HG03097 (cell line): ENCODE measurements around the gene RIMBP3C.
A peak's percentile ranks its signal among the peaks of the same experiment; 100 is the strongest.
"Not testable (repeated sequence)": the region's sequence is repeated elsewhere in the genome, so short reads cannot be mapped to it uniquely, and the experiment has no call there.

Experiments
- ATAC-seq: cut with Tn5 transposase; IDR thresholded peaks from one replicate; pipeline ENCODE4 v1.9.1; 2021; ENCODE audit not compliant: unreplicated experiment, low FRiP score

The RIMBP3C gene, protein sequence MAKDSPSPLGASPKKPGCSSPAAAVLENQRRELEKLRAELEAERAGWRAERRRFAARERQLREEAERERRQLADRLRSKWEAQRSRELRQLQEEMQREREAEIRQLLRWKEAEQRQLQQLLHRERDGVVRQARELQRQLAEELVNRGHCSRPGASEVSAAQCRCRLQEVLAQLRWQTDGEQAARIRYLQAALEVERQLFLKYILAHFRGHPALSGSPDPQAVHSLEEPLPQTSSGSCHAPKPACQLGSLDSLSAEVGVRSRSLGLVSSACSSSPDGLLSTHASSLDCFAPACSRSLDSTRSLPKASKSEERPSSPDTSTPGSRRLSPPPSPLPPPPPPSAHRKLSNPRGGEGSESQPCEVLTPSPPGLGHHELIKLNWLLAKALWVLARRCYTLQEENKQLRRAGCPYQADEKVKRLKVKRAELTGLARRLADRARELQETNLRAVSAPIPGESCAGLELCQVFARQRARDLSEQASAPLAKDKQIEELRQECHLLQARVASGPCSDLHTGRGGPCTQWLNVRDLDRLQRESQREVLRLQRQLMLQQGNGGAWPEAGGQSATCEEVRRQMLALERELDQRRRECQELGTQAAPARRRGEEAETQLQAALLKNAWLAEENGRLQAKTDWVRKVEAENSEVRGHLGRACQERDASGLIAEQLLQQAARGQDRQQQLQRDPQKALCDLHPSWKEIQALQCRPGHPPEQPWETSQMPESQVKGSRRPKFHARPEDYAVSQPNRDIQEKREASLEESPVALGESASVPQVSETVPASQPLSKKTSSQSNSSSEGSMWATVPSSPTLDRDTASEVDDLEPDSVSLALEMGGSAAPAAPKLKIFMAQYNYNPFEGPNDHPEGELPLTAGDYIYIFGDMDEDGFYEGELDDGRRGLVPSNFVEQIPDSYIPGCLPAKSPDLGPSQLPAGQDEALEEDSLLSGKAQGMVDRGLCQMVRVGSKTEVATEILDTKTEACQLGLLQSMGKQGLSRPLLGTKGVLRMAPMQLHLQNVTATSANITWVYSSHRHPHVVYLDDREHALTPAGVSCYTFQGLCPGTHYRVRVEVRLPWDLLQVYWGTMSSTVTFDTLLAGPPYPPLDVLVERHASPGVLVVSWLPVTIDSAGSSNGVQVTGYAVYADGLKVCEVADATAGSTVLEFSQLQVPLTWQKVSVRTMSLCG (N-terminal part only)

DNA sequence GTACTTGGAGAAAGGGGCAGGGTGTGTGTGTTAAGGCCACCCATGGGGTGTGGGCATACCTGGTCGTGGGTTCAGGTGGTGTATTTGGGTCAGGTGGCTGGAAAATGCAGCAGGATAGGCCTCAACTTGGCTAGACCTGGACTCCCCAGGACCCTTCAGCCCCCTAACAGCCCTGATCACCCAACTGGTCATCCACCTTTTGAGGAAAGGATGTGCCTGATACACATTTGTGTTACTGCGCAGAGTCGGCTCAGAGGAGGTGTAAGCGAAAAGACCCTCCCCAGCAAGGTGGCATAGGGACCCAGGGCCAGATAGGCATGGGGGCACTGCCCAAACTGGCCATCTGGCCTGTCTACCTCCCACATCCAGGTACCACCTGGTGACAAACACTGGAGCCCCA is at the start of gene RIMBP3C:
RIMBP3C (minus strand) TSS at position 101 of the 400 bp plus-strand sequence. CDS start 485 bp downstream, outside the sequence.
- ATAC-seq: not testable (repeated sequence)

DNA sequence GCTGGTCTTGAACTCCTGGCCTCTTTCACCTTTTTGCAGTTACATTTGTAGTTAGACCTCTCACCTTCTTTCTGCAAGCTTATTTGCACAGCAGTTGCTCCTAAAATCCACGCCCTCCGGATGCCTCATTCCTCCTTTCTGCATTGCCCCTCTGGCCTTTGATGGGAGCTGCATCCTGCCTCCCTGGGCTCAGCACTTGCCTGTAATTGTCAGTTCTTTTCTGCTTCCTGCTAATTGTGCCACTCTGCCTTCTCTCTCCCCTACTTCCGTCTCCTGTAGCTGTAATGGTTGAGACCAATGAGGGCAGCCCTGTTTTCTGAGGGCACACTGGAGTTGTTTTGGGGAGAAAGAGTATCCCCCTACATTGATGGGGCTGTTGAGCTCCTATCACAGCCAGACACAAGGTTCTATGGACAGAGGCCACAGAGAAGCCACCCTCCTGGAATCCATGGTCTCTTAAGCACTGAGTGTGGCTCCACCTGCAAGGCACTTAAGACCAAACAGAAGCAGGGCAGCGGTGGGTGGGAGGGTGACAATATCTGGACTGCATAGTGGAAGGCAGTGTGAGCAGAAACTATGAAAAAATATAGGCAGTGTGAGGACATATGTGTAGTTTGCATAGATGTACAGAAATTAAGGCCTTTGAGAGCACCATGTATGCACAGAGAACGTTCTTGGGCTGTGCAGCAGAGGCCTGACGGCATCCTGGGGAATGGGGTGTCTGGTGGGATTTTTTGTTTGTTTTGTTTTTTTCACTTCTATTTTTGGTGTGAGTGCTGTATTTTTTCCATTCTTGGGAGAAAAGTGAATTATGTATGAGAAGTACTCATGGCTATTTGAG is 48.0 kb upstream of the RIMBP3C start:
- ATAC-seq: no peak

DNA sequence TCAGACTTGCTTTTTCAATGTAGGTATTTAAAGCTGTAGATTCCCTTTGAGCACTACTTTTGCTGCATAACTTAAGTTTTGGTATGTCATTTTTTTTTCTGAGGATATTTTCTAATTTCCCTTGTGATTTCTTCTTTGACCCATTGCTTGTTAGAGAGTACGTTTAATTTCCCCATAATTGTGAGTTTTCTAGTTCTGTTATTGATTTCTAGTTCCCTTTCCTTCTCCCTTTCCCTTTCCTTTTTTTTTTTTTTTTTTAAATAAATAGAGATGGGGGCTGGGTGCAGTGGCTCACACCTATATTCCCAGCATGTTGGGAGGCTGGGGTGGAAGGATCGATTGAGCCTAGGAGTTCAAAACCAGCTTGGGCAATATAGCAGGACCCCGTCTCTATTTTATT is 47.0 kb upstream of the RIMBP3C start:
- ATAC-seq: no peak

DNA sequence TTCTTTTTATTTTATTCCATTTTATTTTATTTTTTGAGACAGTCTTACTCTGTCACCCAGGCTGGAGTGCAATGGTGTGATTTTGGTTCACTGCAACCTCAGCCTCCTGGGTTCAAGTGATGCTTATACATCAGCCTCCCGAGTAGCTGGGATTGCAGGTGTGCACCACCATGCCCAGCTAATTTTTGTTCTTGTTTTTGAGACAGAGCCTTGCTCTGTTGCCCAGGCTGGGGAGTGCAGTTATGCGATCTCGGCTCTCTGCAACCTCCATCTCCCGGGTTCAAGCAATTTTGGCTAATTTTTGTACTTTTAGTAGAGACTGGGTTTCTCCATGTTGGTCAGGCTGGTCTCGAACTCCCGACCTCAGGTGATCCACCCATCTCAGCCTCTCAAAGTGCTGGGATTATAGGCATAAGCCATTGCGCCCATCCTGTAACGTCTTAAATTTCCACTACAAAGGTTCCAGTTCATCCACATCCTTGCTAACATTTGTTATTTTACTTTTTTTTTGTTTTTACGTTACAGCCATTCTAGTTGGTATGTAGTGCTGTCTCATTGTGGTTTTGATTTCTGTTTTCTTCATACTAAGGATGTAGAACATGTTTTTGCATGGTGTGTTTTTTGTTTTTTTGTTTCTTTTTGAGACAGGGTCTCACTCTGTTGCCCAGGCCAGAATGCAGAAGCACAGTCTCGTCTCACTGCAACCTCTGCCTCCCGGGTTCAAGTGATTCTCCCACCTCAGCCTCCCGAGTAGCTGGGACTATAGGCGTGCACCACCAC is 45.3 kb upstream of the RIMBP3C start:
- not testable (repeated sequence) for ATAC-seq

DNA sequence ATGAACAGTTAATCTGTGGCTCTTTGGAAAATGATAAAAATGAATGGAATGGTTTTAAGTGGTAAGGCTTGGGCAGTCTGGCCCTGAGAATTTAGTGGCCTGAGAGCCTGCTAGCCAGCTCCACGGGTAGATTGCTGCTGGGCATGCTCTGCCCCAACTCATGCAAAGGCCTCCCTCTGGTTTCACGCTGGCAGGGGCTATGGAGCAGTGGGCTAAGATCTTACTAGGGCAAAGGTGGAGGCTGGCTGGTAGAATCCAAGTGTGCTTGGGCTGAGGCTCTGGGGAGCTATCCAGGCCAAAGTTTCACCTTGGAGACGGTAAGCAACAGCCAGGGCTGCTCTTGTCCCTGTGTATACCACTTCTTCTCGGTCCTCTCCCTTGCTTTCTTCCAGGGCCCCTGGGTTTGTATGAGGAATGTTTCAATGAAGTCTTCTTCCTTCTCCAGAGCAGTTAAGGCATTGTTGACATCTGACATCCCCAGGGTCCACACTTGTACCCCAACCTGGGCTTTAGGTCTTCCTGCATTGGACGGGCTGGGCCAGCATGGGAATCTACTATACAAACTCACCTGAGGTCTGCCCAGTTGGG is 43.7 kb upstream of the RIMBP3C start:
- ATAC-seq: no peak

DNA sequence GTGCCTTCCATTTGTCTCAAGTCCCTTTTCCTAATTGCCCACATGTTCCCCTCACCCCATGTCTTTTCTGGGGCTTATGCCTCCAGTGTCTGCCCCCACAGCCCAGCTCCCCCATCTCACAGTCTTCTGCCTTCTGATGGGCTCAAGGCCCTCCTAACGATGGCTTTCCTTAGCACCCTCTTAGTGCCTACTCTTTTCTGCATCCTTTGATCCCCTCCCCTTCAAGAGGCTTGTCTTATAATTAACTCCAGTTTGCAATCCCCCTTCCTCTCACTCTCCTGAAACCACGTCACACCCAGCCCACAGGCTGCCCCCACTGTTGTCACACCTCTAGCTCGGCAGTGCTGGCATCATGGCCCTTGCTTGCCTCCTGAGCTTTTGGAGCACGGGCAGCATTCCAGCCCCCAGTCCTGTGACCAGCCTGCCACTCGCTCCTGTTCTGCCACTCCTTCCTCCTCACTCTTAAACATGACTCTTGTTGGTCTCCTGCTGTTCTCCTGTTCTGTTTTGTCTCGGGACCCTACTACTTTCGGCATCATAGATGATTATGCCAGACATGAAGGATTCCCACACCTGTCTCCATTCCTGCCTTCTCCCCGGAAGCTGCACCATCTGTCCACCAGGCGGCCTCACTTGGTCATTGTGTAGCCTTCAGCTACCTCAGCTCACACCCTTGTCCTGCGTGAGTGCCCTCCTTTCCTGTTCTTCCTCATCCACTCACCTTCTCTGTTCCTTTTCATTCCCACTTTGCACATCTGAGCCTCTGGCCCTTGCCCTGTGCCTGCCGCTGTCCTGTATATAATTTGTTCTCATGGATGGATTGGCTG is 42.4 kb upstream of the RIMBP3C start:
- no peak for ATAC-seq

DNA sequence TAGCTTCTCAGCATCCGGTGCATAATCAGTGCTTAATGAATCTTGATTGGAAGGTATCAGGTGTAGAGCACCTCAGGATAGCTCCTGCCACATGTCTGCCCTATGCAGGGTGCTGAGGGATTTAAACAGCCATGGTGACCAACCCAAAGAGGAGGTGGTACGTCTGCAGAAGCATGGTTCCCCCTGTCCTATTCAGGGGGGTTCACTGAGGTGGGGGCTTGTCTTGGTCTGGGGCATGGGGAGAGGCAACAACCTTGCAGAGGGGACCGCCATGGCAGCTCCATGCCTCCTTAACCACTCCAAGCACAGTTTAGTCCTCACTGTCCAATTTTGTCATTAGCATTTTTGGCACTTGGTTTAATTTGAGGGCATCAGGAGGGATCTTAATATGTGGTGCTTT is 41.2 kb upstream of the RIMBP3C start:
- ATAC-seq: no peak

DNA sequence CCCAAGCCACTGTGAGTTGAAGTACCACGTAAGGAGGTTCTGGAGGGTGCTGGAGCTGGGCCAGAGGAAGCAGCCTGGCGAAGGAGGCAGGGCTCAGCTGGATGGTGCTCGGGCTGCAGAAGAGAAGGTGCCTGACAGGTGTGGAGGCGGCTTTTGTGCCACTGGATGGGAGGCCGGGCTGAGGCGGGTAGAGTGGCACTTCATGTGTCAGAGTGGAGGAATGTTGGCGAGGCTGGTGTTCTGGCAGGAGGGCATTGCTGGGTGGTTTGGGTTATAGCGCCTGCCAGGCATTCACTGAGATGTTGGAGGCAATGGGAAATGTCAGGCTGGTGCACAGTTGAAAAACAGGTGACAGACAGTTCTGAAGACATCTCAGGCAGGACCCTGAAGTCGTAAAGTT is 40.4 kb upstream of the RIMBP3C start:
- ATAC-seq: no peak

DNA sequence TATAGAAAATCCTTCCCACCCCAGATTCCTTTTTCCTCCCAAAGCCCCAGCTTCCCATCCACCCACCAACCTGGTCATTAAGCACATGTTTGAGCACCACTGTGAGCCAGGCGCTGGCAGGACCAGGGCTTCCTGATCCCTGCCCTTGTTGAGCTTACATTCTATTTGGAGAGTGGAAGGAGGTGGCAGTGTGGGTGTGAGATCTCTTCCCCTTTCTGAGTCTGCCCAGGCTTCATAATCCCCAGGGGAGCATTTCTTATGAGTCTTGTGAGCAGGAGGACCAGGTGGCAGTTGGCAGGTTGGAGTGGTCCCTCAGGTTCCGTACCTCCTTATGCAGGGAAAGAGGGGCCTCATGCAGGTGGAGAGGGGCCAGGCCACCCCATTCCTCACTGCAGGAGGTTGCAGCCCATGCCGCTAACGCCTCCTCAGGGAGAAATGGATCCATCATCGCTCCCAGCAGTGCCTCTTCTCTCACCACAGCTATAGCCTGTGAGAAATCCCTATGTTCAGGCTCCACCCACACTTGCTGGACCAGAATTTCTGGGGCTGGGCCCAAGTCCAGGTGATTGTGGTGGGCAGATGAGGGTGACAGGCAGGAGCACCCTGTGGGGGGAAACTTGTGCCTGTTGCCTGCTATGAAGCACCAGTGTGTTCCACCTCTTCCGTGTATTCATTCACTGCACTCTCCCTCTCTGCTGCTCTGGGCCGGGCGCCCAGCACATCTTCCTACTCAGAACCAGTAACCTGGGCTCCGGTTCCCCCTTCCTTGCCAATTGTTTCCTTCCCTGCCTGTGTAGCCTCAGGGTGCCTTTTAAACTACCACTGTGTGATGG is 39.8 kb upstream of the RIMBP3C start:
- ATAC-seq: no peak

DNA sequence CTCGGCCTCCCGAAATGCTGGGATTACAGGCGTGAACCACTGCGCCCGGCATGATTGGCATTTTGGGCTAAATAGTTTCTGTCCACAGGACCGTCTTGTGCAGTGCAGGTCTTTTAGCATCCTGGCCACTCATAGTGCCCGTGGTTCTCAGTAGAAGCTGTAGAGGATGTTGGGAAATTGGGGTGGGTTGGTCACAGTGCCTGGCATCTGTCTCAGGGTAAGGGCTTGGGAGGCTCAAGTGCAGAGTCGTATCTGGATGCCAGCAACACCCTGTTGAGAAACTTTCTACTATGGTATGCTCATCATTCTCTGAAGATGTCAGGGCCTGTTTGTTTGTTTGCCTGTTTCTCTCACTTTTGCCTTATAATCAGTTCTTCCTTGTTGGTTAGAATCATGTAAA is 38.1 kb upstream of the RIMBP3C start:
- ATAC-seq: no peak

DNA sequence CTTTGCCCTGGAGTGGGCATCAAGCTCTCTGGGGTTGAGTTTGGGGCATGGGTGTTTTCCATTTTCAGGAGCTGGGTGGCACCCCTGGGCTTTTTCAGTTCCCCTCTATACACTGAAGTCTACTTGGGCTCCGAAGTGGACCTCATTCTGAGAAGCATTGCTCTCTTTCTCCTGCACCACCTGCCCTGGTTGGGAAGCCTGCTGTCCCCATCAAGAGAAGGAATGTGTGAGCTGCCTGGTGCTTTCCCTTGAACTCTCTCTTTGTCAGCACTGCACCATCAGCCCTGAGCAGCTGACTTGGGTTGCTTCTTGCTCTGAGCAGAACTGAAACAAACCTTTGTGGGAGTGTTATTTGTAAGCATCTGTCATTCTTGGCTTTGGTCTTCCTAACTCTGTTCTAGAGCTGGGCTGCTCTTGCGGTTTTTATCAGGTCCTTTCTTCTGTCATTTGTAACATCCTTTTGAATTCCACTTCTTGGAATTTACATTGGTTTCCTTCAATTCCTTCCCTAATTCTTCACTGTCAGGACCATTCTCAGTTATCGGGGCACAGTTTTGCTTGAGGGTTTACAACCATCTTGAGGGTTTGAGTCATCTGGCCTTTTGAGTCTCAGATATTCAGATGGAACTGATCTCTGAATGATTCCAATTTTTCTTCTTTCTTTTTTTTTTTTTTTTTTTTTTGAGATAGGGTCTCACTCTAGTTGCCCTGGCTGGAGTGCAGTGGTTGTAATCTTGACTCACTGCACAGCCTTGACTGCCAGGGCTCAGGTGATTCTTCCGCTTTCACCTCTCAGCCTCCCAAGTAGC is 36.7 kb upstream of the RIMBP3C start:
- peak; percentile 83 for ATAC-seq

DNA sequence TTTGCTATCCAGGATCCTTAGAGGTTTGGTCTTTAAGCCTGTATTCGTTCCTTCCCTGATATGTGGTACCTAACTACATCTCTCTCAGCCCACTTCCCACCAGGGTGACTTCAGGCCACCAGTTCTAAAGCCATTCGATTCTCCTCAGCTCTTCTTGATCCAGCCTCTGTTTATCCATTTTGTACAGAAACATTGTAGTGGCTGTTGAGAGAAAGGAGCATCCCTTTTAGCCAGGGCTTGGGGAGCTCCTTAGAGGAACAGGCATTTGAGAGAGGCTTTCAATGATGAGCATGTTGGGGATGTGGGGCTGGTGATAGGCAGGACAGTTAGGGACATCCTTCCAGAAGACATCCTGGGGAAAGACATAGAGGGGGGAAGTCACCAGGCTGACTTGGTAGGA is 34.1 kb upstream of the RIMBP3C start:
- no peak for ATAC-seq

DNA sequence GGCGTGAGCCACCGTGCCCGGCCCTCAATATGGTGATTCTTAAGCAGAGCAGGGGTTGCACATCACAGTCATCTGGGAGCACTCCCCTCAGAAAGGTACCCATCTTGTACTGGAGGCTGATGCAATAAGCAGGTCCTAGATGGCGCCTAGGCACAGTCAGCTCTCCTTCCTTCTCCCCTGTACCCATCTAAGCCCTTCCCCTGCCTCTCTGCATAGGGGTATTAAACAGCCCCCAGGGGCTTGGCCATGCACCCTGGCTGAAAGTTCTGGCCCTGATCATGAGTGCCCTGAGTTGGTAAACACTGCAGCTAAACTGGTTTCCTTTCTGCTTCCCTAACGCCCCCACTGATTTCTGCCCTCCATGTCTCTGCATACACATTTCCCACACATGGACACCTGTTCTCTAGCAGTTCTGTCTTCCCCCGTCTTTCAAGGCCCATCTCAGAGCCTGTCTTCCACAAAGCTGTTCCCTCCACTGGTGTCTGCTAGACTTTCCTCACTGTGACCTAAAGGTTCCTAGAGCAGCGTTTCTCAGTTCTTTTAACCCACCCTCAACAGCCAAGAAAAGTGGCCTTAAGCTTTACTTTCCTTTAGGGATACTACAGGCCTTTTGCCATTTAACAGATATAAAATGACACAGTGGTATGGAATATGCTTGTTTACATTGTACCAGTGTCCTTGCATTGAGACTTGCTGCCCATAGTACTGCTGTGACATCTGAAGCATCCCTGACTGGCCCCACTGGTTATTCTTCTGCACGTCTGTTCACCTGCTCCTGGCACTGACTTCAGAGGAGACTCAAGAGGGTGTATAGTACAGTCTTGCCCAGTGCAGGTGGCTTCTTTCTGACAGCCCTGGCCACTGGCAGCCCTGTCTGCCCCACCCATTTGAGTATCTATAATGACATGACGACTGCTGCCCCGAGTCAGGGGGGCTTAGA is 31.8 kb upstream of the RIMBP3C start:
- ATAC-seq: no peak

DNA sequence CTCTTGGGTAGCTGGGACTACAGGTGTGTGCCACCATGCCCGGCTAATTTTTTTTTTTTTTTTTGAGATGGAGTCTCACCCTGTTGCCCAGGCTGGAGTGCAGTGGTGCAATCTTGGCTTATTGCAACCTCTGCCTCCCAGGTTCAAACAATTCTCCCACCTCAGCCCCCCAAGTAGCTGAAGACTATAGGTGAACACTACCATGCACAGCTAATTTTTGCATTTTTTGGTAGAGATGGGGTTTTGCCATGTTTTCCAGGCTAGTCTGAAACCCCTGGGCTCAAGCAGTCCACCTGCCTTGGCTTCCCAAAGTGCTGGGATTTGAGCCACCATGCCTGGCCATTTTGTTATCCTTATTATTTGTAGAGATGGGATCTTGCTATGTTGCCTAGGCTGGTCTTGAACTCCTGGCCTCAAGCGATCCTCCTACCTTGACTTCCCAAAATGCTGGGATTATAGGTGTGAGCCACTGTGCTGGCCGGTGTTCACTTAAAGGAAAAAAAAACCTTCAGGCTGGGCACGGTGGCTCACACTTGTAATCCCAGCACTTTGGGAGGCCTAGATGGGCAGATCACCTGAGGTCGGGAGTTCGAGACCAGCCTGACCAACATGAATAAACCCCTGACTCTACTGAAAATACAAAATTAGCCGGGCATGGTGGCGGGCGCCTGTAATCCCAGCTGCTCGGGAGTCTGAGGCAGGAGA is 29.9 kb upstream of the RIMBP3C start:
- ATAC-seq: not testable (repeated sequence)

DNA sequence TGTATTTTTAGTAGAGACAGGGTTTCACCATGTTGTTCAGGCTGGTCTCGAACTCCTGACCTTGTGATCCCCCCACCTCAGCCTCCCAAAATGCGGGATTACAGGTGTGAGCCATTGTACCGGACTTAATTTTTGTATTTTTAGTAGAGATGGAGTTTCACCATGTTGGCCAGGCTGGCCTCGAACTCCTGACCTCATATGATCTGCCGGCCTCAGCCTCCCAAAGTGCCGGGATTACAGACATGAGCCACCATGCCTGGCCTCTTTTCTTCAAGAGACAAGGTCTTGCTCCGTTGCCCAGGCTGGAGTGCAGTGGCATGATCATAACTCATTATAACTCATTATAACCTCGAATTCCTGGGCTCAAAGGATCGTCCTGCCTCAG is 29.4 kb upstream of the RIMBP3C start:
- ATAC-seq: not testable (repeated sequence)
